Stimulated activated CD4-positive, alpha-beta T cell treated with anti-CD3 and anti-CD28 coated beads, TNF-alpha, amount 100 ng/mL, for 1 hour (primary cell): ENCODE results near the gene ZNF3.

Experiments
- DNase-seq, 3 donors: peaks; one replicate each; pipeline ENCODE4 v3.0.0-alpha.2; 2020; ENCODE audit warnings: low read depth in 3 of 3, low spot score in 1 of 3

The ZNF3 gene

DNA sequence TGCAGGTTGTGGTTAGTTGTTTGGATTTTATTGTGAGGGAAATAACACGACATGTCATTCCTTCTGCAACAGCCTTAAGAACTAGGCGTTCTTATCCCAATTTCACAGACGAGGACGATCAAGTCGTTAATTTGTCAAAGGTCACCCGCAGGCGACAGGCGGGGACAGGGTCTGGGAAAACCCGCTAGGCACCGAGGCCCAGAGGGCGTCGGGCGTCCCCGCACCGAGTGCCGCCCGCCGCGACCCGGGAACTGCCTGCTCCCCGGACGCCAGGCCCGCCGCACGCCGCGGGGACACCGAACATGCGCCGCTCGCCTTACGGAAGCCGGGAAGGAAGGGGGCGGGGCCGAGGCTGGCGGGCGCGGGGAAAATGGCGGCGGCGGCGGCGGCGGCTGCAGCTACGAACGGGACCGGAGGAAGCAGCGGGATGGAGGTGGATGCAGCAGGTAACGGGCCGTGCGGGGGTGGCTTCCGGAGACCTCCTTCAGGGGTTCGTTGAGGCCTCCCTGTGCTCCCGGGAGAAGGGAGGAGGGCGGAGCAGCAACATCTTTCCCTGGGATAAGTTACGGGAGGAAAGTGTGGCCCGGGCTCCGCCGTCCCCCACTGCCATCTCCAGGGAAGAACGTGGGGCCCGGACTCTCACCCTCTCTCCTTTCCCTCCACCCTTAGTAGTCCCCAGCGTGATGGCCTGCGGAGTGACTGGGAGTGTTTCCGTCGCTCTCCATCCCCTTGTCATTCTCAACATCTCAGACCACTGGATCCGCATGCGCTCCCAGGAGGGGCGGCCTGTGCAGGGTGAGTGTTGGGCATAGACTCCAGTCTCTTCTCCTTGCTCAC, 7.3 kb upstream of the ZNF3 start, which contains the start of gene COPS6:
TSS of gene COPS6 (plus strand) at position 349 of the 837 bp plus-strand sequence. CDS start at position 371, 22 bp downstream.
- DNase-seq: peak; percentile 63 to 90 (median 73)

DNA sequence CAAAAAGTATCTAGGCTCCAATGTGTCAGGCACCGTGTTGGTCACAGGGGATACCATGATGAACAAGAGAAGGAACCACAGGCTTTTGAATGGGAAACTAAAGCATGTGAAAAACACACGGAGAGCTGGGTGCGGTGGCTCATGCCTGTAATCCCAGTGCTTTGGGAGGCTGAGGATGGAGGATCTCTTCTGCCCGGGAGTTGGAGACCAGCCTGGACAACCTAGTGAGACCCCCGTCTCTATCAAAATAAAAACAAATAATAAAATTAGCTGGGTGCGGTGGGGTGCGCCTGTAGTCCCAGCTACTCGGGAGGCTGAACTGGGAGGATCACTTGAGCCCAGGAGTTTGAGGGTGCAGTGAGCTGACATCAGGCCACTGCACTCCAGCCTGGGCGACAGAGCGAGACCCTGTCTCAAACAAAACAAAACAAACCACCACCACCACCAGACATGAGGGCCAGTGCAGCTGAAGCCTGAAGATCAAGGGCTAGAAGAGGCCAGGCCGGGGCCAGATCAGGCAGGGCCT, 6.6 kb upstream of the ZNF3 start:
- no peak for DNase-seq

DNA sequence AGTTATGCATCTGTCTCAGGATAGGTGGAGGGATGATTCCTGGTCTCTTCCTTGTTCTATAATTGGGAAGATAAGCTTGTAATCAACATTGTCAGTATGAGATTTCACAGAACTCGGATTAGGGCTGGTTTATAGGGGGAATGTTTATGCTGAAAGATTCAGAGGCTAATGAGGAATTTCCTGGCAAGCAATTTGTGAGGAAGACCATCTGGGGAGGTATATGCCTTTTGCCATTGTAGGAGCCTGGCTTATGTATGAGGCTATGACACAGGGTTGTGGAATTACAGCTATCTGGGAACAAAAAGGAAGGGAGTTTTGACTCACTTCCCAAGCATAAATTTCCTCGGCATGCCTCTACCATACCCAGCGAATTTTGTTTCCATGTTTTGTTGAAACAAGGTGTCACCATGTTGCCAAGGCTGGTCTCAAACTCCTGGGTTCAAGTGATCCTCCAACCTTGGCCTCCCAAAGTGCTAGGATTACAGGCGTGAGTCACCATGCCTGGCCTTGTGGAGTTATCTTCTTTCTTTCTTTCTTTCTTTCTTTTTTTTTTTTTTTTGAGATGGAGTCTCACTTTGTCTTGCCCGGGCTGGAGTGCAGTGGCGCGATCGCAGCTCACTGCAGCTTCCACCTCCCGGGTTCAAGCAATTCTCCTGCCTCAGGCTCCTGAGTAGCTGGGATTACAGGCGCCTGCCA, 5.7 kb upstream of the ZNF3 start:
- DNase-seq: no peak

DNA sequence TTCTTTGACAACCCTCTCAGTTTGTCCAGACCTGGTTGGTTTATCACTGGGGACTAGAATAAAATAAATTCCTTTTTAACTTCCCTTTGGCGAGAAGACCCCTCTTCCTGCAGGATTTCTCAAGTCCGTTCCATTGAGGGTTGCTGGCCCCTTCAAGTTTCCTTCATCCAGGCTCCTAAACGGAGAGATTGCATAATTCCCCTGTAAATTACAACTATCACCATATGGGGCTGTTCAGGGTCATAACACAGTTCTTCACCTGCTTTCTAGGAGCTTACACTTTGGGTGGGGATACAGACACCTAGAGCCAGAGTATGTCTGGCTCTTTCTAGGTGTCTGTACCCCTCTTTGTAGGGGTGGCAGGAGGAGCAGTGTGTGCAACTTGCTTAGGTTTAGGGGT, 4.0 kb upstream of the ZNF3 start:
- no peak for DNase-seq

DNA sequence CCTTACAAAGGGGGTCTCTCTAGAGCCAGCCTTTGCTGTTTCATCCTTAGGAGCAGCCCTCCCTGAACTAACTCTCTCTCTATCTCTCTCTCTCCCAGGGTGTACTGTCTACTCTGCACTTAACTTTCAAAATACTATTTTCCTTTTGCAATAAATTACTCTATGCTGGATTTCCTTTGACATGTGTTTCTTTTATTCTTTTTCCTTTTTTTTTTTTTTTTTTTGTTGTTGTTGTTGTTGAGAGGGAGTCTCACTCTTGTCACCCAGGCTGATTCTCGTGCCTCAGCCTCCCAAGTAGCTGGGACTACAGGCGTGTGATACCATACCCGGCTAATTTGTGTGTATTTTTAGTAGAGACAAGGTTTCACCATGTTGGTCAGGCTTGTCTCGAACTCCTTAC, 1.5 kb upstream of the ZNF3 start:
- DNase-seq: no peak

DNA sequence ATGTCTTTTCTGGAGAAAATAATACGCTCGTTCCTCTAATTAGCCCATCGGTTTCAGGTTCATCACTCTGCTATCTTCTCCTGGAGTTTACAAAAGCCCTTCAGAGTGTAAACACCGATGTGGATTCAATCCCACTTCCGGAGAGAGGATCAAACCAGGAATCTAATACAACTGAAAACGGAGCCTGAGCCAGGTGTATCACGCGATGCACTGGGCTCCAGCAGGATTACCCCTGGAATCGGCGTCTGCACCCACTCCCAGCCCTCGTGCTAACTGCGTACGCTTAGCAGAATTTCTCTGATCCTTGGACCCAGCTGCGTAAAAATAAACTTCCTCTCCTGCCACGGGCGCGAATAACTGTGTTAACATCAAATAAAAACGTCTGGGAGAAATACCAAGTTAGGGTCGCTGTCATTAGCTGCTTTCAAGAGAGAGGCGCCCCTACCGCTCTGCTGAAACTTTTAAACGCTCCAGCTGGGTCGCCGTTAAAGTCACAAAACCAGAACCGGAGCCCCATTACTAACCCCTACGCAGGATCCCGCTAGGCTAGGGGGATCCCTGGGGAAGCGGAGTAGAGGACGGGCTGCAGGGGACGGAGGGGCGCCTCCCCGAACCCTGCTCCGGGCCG, 502 bp downstream of the ZNF3 start:
- DNase-seq: no peak

DNA sequence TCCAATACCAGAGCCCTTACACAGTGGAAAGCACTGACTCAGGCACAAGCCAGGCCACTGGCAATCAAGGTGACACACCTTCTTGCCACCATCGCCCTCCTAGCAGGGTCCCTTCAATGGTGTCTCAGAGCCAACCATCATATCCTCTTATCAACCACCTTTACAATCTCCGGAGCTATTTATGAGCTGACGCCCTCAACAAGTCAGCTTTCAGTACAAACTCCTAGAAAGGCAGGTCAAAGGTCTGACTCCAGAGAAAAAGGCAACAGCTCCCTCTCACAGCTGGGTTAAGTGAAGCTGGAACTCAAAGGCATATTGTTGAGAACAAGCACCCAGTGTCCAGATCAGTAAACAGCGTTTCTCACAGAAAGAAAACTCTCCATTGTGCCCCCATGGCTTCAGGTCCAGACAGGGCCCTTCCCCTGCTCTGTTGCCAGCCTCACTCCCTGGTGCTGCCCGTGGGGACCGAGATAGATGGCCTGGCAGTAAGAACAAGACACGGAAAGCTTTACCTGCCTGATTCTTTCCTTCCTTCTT, 2.4 kb downstream of the ZNF3 start:
- no peak for DNase-seq

DNA sequence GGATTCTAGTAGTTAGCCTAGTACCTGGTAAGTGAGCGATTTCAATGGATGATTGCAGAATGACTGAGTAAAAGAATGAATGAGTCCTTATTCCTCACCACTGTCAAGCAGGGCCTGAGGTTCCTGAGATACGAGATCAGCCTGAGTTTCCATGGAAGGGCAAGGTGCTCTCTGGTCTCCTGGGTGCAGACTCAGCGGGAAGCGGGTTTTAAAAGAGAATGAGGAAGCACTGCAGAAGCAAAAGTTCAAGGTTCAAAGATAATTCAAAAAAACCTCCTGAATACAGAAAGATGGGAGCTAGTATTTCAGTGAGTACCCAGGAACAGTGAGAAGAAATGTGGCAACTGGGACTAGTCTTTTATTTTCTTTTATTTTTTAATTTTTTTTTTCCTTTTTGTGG, 4.3 kb downstream of the ZNF3 start:
- DNase-seq: no peak

DNA sequence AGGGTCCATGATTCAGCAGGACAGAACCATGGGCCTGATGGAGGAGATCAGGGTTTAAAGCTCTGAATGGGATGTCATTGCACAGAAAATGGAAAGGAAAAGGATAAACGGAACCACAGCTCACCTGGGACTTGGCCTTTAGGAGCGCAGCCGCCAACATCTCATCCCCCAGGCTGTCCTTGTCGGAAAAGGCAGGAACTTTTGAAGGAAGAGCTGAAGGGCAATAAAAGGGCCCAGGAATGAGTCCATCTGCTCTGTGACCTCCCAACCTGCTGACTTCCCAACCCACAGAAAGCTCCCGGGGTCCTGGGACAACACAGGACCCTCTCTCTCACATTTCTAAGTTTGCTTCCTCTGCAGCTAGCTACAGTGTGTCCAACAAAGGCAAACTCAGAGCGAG, 6.1 kb downstream of the ZNF3 start:
- no peak for DNase-seq

DNA sequence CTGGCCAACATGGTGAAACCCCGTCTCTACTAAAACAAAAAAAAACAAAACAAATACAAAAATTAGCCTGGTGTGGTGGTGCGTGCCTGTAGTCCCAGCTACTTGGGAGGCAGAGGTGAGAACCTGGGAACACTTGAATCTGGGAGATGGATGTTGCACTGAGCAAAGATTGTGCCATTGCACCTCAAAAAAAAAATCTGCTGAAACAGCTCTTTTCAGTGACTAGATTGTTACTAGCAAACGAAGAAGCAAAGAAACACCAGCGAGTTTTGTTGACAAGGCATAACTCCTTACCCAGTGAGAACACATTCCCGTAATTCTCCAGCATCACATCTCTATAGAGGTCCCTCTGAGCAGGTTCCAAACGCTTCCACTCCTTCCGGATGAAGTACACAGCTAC, 6.7 kb downstream of the ZNF3 start:
- no peak for DNase-seq

DNA sequence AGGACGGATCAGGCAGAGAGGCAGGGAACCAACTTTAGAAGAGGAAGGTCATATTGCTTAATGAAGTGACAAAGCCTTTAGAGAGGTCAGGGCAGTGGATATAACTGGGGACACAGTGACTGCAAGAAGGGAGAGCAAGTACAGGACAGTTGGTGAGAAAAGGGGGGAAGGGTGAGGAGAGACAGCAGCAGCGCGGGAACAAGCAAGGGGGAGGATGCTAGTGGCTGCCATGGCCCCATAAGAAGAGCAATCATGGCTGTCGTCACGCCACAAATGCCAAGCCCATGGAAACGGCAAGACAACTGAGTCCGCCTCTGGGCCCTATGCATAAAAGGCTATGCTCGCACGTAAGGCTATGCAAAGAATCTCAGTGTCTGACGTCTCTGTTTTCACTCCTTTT, 9.1 kb downstream of the ZNF3 start:
- no peak for DNase-seq

DNA sequence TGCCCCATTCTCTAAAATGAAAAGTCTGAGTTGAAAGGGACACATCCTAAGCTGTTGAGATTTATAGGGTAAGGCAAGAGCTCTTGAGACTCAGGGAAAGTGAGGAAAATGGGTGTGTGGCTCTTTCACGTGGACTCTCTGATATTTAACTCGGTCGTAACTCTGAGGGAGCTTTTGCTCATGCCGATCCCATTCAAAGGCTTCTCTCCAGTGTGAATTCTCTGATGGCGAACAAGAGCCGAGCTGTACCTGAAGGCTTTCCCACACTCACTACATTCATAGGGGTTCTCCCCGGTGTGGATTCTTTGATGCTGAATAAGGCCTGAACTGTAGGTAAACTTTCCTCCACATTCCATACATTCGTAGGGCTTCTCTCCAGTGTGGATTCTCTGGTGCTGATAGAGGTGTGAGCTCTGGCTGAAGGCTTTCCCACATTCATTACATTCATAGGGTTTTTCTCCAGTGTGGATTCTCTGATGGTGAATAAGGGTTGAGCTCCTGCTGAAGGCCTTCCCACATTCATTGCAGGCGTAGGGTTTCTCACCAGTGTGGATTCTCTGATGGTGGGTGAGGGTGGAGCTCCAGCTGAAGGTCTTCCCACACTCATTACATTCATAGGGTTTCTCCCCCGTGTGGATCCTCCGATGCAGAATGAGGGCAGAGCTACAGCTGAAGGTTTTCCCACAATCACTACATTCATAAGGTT, 10.4 kb downstream of the ZNF3 start:
- no peak for DNase-seq

DNA sequence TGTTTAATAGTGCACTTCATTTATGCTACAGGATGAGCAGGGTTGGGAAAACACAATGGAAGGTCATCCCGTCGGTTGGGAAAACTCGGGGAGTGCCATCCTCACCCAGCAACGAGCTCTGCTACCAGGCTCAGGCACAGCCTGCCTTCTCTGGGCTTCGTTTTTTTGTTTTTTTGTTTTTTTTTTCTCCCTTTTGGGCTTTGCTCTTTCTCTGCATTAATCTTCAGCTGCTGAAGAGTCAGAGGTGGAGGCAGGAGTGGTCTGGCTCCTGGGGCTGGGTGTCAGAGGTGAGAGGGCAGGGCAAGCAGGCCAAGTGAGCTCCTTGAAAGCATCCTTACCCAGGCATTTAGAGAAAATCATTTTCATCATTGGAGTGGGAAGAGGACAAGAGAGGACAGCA, 11.5 kb downstream of the ZNF3 start:
- DNase-seq: no peak

DNA sequence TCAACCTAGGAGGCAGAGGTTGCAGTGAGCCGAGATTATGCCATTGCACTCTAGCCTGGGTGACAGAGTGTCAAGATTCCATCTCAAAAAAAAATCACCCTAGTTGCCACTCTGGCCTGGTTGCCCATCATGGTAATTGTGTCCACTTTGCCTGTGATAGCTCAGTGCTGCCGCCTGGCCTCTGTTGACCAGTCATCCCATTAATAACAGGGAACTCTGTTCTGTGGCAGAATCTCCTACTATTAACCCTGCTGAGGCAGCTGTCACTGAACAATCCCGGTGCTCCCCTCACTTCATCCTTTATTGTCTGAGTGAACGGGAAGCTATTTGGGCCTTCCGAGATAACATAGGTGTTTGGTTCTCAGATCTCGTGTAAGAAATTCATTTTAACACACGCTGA, 14.6 kb downstream of the ZNF3 start:
- no peak for DNase-seq

DNA sequence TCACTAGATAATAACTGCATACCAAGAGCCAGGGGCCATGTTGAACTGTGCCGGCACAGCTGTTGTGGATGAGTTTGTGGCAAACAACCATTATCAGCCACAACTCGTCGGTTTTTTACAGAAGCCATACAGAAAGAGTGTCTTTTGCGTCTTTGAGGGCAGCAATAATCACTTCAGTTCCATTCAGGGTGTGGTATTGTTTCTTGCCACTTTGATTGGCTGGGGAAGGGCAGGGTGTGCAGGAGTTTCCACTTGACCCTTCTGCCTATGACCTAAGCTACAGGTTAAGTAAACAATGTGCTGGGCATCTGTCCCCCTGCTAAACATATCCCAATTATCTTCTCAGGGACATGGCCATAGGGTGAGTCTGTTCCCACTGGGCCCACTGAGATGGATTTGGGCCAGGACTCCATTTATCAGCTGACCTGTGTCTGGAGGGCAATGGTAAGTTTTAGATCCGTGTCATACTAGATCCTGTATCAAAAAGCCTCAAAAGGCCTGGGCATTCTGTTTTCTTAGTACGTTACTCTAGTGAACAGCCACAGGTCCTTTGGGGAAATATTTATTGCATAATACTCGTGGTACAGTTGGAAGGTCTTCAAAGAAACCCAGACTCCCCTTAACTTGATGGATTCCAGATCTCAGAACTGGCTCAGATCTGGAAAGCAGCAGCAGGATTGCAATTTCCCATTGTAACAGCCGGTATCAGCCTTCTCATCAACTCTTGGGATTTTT, 15.9 kb downstream of the ZNF3 start:
- no peak for DNase-seq

DNA sequence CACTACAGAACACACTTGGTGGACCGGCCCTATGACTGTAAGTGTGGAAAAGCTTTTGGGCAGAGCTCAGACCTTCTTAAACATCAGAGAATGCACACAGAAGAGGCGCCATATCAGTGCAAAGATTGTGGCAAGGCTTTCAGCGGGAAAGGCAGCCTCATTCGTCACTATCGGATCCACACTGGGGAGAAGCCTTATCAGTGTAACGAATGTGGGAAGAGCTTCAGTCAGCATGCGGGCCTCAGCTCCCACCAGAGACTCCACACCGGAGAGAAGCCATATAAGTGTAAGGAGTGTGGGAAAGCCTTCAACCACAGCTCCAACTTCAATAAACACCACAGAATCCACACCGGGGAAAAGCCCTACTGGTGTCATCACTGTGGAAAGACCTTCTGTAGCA, 17.4 kb downstream of the ZNF3 start:
- no peak for DNase-seq

DNA sequence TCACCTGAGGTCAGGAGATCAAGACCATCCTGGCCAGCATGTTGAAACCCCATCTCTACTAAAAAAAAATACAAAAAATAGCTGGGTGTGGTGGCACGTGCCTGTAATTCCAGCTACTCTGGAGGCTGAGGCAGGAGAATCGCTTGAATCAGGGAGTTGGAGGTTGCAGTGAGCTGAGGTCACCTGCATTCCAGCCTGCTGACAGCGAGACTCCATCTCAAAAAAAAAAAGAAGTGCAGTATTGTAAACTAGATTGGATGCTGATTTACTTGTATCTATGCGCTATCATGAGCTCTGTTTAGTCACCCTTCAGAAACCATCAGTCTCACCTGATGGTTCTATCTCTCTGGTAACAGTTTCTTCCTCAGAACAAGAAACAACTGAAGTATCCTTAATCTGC, 18.1 kb downstream of the ZNF3 start:
- no peak for DNase-seq

DNA sequence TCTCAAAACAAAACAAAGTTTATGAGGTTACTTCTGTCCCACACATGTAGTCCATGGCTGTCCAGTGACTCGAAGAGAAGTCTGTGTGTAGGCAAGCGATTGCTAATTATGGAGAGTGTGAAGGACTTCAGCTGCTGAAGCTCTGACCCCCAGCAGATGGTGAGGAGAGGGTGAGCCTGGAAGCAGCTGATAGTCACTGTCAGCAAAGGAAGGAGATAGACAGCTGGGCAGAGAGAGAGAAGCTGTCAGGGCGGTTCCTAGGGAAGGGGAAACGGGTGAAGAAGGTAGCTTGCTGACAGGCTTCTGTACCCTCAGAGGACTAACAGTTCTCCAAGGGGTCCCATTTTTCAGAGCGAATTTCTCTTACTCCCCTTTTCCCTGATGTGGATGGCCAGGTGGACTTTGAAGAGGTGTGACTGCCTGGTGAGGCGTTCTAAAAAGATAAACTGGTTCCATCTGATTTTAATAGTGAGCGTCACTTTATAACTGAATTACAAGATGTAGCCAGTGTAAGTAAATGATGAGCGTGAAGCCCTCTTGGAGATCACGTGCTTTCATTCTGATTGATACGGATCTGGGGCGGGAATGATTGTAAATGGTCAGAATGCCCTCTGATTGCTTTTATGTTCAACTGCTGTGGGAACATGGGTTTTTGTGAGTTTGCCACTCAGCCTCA, 19.9 kb downstream of the ZNF3 start:
- DNase-seq: no peak

DNA sequence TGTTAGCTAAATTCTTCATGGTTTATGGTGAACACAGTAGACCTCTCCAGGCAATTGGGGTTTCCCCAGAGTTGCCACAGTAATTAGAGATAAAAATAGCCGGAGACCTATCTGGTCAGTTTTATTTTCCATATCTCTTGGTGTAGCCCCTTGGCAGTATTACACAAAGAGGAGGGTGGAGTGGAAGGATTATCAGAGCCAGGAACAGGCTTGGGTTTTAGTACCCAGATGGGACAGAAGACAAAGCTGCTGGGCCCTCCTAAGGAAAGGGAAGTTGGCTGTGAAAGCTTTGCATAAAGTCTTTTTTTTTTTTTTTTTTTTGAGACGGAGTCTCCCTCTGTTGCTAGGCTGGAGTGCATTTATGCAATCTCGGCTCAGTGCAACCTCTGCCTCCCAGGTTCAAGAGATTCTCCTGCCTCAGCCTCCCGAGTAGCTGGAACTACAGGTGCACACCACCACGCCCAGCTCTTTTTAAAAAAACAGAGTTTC, 22.2 kb downstream of the ZNF3 start:
- no peak for DNase-seq

DNA sequence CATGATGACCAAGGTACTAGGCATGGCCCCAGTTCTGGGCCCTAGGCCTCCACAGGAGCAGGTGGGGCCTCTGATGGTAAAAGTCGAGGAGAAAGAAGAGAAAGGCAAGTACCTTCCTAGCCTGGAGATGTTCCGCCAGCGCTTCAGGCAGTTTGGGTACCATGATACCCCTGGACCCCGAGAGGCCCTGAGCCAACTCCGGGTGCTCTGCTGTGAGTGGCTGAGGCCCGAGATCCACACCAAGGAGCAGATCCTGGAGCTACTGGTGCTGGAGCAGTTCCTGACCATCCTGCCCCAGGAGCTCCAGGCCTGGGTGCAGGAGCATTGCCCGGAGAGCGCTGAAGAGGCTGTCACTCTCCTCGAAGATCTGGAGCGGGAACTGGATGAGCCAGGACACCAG, 24.5 kb downstream of the ZNF3 start:
- DNase-seq: no peak
